Retinal pigment epithelial cell (primary cell): Measurements from ENCODE around the gene CCDC40.
A peak's percentile ranks its signal among the peaks of the same experiment; 100 is the strongest.
"Not testable (repeated sequence)": the region's sequence is repeated elsewhere in the genome, so short reads cannot be mapped to it uniquely, and the experiment has no call there.

Source experiments
- DNase-seq: peaks from one replicate; pipeline ENCODE4 v3.0.0-alpha.2; 2010; ENCODE audit warnings: low read depth
- H3K4me3 ChIP-seq: 2 replicates; pipeline ENCODE4 v1.5.1; 2011; ENCODE audit warnings: mild to moderate bottlenecking, low read length, control low read depth, moderate library complexity
- TF ChIP-seq, protein P1 (sequence below): conservative IDR thresholded peaks from 2 replicates; pipeline ENCODE4 v1.5.1; 2011; ENCODE audit warnings: low read depth, low read length, control low read depth, inconsistent platforms

The CCDC40 gene

DNA sequence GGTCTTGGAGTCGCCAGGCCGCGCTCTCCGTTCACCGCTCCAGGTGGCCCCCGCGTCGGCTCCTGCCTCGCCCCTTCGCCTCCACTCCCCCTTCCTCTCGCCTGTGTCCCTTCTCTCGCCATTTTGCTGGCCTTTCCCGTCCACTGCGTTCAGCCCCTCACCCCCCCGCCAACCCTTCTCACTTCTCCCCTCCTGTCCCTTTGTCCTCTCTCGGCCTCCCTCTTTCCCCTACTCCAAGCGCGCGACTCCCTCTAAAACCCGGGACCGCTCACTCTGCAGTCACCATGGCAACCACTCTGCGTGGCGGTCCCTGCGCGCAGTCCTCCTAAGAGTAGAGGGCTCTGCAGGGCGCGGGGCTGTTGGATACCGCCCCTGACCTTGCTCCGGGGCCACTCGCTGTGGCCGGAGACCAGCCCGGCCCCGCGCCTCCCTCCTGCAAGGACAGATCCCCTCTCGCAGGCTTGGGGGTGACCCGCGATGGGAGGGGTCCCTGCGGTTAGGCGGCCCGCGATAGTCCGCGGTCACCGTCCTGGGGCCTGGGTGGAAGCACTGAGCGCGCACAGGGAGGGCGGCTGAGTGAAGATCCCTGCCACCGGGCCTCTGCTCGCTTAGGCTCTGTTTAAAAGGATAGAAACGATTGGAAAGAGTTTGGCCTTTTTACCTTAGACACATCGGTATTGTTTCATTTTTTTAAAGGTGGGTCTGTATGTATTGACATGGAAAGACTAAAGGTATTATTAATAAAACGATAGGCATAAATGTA is 454 bp downstream of the CCDC40 start:
- no peak for DNase-seq
- peak overlapping the region; percentile 82 for H3K4me3 ChIP-seq
- TF ChIP-seq, protein P1, sequence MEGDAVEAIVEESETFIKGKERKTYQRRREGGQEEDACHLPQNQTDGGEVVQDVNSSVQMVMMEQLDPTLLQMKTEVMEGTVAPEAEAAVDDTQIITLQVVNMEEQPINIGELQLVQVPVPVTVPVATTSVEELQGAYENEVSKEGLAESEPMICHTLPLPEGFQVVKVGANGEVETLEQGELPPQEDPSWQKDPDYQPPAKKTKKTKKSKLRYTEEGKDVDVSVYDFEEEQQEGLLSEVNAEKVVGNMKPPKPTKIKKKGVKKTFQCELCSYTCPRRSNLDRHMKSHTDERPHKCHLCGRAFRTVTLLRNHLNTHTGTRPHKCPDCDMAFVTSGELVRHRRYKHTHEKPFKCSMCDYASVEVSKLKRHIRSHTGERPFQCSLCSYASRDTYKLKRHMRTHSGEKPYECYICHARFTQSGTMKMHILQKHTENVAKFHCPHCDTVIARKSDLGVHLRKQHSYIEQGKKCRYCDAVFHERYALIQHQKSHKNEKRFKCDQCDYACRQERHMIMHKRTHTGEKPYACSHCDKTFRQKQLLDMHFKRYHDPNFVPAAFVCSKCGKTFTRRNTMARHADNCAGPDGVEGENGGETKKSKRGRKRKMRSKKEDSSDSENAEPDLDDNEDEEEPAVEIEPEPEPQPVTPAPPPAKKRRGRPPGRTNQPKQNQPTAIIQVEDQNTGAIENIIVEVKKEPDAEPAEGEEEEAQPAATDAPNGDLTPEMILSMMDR = no peak

DNA sequence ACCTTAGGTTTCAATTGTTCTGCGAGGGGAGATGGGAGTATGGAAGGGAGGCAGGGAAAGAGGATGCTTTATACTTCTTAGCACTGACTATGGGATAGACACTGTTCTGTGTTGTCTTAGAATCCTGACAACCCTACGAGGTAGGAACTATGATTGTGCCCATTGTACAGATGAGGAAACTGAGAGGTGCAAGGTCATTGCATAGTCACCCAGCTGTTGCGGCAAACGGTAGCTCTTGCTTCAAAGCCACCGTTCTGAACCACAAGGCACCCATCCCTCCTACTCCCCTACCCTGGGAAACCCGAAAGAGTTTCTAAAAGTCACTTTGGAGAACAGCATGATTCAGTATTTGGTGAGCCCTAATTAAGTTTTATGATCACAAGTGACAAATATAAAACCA is 7.5 kb downstream of the CCDC40 start:
- no peak overlapping the region for H3K4me3 ChIP-seq
- DNase-seq = no peak
- TF ChIP-seq, protein P1 = no peak

DNA sequence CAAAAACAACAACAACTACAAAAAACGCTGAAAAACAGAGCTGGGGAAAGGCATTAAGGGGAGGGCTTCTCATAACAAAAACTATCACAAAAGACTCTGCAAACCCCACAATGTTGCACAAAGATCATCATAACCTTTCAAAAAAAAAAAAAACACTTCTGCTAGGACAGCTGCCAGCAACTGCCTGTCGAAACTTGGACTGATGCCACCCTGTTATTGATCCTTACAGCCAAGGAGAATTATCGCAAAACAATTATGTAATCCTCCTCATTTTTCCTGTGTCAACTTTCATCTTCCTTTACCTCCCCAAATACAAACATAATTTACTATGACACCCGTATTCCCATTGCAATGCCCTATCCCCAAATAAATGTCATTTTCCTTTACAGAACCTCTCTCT is 9.3 kb downstream of the CCDC40 start:
- no peak overlapping the region for H3K4me3 ChIP-seq
- DNase-seq = no peak
- TF ChIP-seq, protein P1 = no peak

DNA sequence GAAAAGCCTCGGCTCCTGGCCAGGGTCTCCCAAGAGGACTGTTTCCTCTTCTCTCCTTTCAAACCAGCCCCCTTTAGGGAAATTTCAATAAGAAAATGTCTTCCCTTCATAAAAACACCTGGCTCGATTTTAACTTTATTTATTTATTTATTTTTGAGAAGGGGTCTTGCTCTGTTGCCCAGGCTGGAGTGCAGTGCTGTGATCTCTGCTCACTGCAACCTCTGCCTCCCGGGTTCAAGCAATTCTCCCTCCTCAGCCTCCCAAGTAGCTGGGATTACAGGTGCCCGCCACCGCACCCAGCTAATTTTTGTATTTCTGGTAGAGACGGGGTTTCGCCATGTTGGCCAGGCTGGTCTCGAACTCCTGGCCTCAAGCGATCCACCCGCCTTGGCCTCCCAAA is 10.3 kb downstream of the CCDC40 start:
- DNase-seq, H3K4me3 ChIP-seq: not testable (repeated sequence)

DNA sequence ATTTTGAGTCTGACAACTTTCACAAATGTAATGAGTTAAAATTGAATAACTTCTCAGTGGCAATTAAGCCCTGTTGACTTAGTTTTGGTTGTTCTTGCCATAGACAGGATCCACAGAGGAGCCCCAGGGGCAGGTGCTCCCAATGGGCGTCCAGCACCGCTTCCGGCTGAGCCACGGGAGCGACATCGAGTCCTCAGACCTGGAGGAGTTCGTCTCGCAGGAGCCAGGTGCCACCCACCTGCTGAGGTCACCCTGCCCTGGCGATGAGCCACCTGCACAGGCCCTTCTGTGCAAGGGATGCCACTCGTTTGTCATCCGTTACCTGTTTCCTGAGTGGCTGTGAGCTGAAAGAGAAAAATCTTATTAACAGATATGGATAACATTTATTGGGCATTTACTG is 10.7 kb downstream of the CCDC40 start:
- no peak for DNase-seq
- TF ChIP-seq, protein P1 = no peak
- H3K4me3 ChIP-seq = no peak overlapping the region

DNA sequence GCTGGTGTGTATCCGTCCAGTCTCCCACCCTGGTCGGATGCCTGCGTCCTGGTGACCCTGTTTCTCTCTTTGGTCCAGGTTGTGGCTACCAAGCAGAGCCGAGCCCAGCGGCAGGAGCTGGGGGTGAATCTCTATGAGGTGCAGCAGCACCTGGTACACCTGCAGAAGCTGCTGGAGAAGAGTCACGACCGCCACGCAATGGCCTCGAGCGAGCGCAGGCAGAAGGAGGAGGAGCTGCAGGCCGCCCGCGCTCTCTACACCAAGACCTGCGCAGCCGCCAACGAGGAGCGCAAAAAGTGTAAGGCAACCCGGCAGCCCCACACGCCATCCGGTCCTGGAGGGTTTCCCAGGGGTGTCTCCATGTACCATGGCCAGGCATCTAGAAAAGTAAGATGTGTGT is 13.5 kb downstream of the CCDC40 start:
- TF ChIP-seq, protein P1 = no peak
- DNase-seq = no peak
- H3K4me3 ChIP-seq = no peak overlapping the region

DNA sequence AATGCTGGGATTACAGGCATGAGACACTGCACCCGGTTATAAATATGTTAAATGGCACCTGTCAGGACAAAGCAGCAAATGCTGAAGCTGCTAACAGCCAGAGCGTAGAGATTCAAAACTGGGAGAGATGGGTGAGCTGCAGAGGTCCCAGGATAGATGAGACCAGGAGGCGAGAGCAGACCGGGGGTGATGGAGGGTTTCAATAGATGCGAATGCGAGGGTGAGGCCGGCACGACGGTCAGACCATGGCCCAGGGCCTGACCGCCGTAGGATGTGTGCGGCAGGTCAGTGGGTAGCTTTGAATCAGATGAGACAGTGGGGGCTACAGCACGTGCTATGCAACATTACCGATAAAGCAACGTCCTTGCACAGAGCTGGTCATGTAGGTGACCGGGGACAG is 14.3 kb downstream of the CCDC40 start:
- DNase-seq = no peak
- H3K4me3 ChIP-seq = no peak overlapping the region
- TF ChIP-seq, protein P1 = no peak

DNA sequence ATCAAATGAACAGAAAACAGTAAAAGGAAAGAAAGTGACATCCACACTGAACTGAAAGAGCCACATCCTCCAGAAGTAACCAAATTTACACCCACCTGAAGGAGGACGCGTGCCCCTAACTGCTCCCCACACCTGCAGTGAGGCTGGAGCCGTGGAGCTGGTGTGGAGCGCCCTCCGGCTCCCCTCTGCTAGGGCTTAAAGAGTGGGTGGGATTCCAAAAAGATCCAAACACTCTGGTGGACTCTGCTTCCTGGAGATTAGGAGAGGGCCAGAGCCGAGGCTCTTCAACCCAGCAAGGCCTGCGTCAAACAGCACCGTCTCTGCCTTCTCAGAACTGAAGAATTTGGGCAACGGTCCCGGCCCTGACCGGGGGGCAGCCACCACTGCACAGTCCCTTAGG is 15.2 kb downstream of the CCDC40 start:
- TF ChIP-seq, protein P1 = no peak
- no peak for DNase-seq
- no peak overlapping the region for H3K4me3 ChIP-seq
